OCI-LY3 (cell line): ENCODE measurements around the gene MCF2.

ENCODE experiments used
- CTCF ChIP-seq: fragments of 200-600, 300-600 bp; sonication (generic); IDR thresholded peaks from 2 replicates; pipeline ENCODE4 v1.5.1; 2014; ENCODE audit warnings: antibody characterized with exemption, low read length, low read depth
- EZH2phosphoT487 ChIP-seq: fragments of 200-600 bp; shearing (Covaris generic); IDR thresholded peaks from 2 replicates; pipeline ENCODE4 v1.6.1; 2018; ENCODE audit warnings: antibody characterized with exemption, mixed run types, low read depth

- TF ChIP-seq CTCF (no peak), EZH2phosphoT487 (no peak)
These were observed 60.4 kb downstream of the MCF2 start for GRCh38 chrX:139647597-139647996.
